ENCODE data around the gene PXK. TPM values are rescaled to one million over a fixed set of nuclear protein-coding genes. Genes with fewer than 3 reads are reported as not detected.
A peak's percentile ranks its signal among the peaks of the same experiment; 100 is the strongest.
"Not testable (repeated sequence)": the region's sequence is repeated elsewhere in the genome, so short reads cannot be mapped to it uniquely, and the experiment has no call there.

Gene PXK
- total and polyA plus RNA-seq, 10 of the 15 experiments (the other 5 are each of a cell fraction or from before 2014, with no cell fraction given): 8.4 to 38.0 (median 27.6) TPM

- POLR2A ChIA-PET: not testable (repeated sequence)
Measured at GRCh38 chr3:58290446-58290845, 42.2 kb upstream of the PXK start.

GRCh38 chr3:58291671-58292338, 40.9 kb upstream of the PXK start:
- Histone ChIP-seq H3K9ac (ENCODE audit: control insufficient read depth, insufficient read depth, low read length) (no peak overlapping the region), H3K4me2 (ENCODE audit: control insufficient read depth, insufficient read depth) (no peak overlapping the region), H3K36me3 (ENCODE audit: control insufficient read depth in 2 of 2, insufficient read depth in 2 of 2, low read length in 1 of 2) (peaks cover 2 to 10% of the 10 kb centered on the region in 2 experiments; a peak in 2 of 4 replicates), H3K27ac (ENCODE audit: control insufficient read depth, insufficient read depth) (no peak overlapping the region), H3K9me3 (replicated peaks; ENCODE audit: control insufficient read depth, insufficient read depth, low read length) (no peaks in the 10 kb centered on the region), H3K4me3 (no peak overlapping the region), H4K20me1 (ENCODE audit: control insufficient read depth, insufficient read depth) (no peaks in the 10 kb centered on the region), H3K27me3 (replicated peaks in 1 of 2; ENCODE audit: control insufficient read depth in 2 of 2, insufficient read depth in 2 of 2, low read length in 1 of 2) (no peaks in the 10 kb centered on the region), H3K79me2 (ENCODE audit: control insufficient read depth, insufficient read depth, low read length) (no peaks in the 10 kb centered on the region), H3K4me1 (ENCODE audit: control insufficient read depth, insufficient read depth, low read length) (no peaks in the 10 kb centered on the region), H2AFZ (ENCODE audit: control insufficient read depth, low read depth, low read length) (no peak overlapping the region)
- peak; percentile 40 for ATAC-seq
- ChIA-PET CTCF (interaction anchor here (0.6 to 2.0 kb wide), 6 partner anchors 8 to 74 kb away, joined by 3 to 8 read pairs (median 3); partner anchors contain the start of genes HTD2 and RPP14), RAD21 (ENCODE audit: unreplicated experiment) (interaction anchor here (1.0 kb wide), 1 partner anchor 14 kb away, joined by 4 read pairs; the partner anchor contains the start of genes HTD2 and RPP14), POLR2A (interaction anchor here (1.5 kb wide), 1 partner anchor 52 kb away, joined by 4 read pairs; no protein-coding TSS in a partner anchor), SMC1A (ENCODE audit: uncharacterized antibody, unreplicated experiment) (interaction anchor here (1.0 to 2.4 kb wide), 3 partner anchors 10 to 104 kb away, joined by 3 to 10 read pairs (median 4); no protein-coding TSS in a partner anchor)
- DNase-seq (ENCODE audit: low read depth, low spot score): no peak
- TF ChIP-seq PKNOX1 (IDR thresholded peaks at IDR 0.05): peak; percentile 69
- TF ChIP-seq ZNF592 (IDR thresholded peaks at IDR 0.05): no peak
- TF ChIP-seq PAX5 (IDR thresholded peaks at IDR 0.05; ENCODE audit: borderline replicate concordance, low read depth, low read length): 0 out of 2 replicates have a peak, but pooled peaks have one; percentile 22
- intact Hi-C loops (cut with micrococcal nuclease; ENCODE audit: unreplicated experiment) (no loop called here), in situ Hi-C loops (cut with MboI) (no loop called here)
- WGBS (ENCODE audit: insufficient coverage, insufficient replicate concordance, low lambda C conversion rate, missing lambda C conversion rate): 15% methylated on average over 9 of the region's 9 CpGs
- no TSS peak for BruUV-seq (replicated peaks)
- FAIRE-seq: no peak

More at GRCh38 chr3:58290446-58290845, 42.2 kb upstream of the PXK start:
- peaks cover 2 to 10% of the 10 kb centered on the region in 2 experiments; a peak in 2 of 4 replicates for H3K36me3 ChIP-seq (ENCODE audit: control insufficient read depth in 2 of 2, insufficient read depth in 2 of 2, low read length in 1 of 2)
- H3K4me3 ChIP-seq; H3K79me2 ChIP-seq (ENCODE audit: control insufficient read depth, insufficient read depth, low read length); RAD21 ChIA-PET (ENCODE audit: unreplicated experiment); in situ Hi-C loops (cut with MboI); DNase-seq (ENCODE audit: low read depth, low spot score); H2AFZ ChIP-seq (ENCODE audit: control insufficient read depth, low read depth, low read length); H3K9ac ChIP-seq (ENCODE audit: control insufficient read depth, insufficient read depth, low read length); H3K4me2 ChIP-seq (ENCODE audit: control insufficient read depth, insufficient read depth); intact Hi-C loops (cut with micrococcal nuclease; ENCODE audit: unreplicated experiment); H3K27me3 ChIP-seq (replicated peaks in 1 of 2; ENCODE audit: control insufficient read depth in 2 of 2, insufficient read depth in 2 of 2, low read length in 1 of 2); H4K20me1 ChIP-seq (ENCODE audit: control insufficient read depth, insufficient read depth); BruUV-seq (replicated peaks); ATAC-seq; CTCF ChIA-PET; H3K9me3 ChIP-seq (replicated peaks; ENCODE audit: control insufficient read depth, insufficient read depth, low read length); FAIRE-seq; H3K4me1 ChIP-seq (ENCODE audit: control insufficient read depth, insufficient read depth, low read length); H3K27ac ChIP-seq (ENCODE audit: control insufficient read depth, insufficient read depth): not testable (repeated sequence)
- 96% methylated on average over 12 of the region's 33 CpGs for WGBS (ENCODE audit: insufficient coverage, insufficient replicate concordance, low lambda C conversion rate, missing lambda C conversion rate)
- SMC1A ChIA-PET (ENCODE audit: uncharacterized antibody, unreplicated experiment): interaction anchor here (2.4 kb wide), 1 partner anchor 73 kb away, joined by 10 read pairs; no protein-coding TSS in a partner anchor
